GM12873 (cell line): Measurements from ENCODE around the gene ITGB5.

Experiments used
- TF ChIP-seq, protein P1 (sequence below): IDR thresholded peaks from 2 replicates; pipeline ENCODE4 v1.5.1; 2012; ENCODE audit warnings: low read depth, mild to moderate bottlenecking, moderate library complexity, low read length, control low read depth; ENCODE audit not compliant: insufficient read depth; ENCODE audit errors: missing control alignments

ITGB5 gene

DNA sequence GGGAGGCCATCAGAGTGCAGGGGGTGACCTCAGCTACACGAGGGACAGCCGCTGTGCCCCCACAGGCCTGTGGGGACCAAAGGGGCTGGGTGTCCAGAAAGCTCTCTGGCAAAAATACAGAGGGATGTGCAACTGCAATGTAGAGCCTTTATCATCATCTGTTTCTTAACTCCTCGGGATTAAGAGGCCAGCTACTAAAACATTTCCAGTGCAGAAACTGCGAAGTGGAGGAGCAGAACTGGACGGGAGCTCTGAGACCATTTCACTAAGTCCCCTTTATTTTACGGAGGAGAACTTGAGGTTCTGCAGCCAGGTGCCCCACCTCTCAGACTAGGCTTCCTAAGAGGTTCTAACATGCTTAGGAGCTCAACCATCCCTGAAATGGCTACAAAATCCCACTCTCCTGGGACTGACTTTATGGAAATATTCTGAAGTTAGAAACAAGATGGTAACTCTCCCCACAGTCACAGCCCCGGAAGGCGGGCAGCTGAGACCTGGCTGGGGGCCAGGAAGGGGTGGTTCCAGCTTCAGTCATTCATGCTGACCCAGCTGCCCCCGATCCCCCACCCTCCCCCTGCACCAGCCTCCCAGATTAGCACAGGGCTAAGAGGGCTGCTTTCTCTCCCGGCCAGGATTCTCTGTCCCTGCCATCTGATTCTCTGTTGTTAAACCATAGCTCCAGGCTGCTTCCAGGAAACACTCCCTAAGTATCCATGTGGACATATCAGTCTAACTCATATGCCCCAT lies 116.7 kb downstream of the ITGB5 start:
- TF ChIP-seq, protein P1, sequence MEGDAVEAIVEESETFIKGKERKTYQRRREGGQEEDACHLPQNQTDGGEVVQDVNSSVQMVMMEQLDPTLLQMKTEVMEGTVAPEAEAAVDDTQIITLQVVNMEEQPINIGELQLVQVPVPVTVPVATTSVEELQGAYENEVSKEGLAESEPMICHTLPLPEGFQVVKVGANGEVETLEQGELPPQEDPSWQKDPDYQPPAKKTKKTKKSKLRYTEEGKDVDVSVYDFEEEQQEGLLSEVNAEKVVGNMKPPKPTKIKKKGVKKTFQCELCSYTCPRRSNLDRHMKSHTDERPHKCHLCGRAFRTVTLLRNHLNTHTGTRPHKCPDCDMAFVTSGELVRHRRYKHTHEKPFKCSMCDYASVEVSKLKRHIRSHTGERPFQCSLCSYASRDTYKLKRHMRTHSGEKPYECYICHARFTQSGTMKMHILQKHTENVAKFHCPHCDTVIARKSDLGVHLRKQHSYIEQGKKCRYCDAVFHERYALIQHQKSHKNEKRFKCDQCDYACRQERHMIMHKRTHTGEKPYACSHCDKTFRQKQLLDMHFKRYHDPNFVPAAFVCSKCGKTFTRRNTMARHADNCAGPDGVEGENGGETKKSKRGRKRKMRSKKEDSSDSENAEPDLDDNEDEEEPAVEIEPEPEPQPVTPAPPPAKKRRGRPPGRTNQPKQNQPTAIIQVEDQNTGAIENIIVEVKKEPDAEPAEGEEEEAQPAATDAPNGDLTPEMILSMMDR, result no peak

DNA sequence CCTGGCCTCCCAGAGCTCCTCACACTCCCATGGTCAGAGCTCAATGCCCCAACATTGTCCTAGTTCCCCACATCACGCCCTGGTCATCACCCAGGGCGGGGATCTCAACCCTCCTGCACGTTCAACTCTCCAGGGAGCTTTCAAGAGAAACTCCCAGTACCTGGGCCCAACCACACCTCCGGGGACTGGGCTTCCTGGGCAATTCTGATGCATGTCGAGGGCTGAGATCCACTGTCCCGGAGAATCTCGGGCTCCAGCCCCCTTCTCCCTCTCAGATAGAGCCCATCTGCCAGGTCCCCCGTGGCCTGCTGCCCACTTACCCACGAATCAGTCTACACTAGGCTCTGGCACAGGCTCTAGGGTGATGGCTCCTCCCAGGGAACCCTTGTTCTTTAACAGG lies 117.7 kb downstream of the ITGB5 start:
- TF ChIP-seq, protein P1, result no peak

DNA sequence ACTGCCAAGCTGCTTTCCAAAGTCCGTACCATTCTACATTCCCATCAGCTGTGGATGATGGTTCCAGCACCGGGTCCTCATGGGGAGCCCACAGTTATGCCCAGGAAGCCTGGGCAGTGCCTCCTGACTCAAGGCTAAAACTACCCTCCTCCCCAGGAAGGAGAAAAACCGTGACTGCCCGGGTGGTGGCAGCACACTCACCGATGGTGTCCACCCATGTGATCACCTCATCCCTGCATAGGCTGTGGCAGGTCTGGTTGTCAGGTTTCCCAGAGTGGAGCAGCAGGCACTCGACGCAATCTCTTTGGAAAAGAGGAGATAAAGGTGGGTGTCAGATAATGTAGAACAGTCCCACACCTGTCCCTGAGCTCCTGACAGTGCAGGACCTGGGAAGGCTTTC lies 118.4 kb downstream of the ITGB5 start:
- TF ChIP-seq, protein P1, result peak; percentile 71

DNA sequence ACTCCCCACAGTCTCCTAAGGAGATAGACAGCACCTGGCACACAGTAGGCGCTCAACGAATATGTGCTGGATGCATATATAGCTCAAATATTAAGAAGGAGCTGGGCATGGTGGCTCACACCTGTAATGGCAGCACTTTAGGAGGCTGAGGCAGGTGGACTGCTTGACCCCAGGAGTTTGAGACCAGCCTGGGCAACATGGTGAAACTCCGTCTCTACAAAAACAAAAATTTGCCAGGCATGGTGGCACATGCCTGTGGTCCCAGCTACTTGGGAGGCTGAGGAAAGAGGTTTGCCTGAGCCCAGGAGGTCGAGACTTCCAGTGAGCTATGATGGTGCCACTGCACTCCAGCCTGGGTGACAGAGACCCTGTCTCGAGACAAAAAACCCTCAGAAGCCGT lies 119.5 kb downstream of the ITGB5 start:
- TF ChIP-seq, protein P1, result no peak

DNA sequence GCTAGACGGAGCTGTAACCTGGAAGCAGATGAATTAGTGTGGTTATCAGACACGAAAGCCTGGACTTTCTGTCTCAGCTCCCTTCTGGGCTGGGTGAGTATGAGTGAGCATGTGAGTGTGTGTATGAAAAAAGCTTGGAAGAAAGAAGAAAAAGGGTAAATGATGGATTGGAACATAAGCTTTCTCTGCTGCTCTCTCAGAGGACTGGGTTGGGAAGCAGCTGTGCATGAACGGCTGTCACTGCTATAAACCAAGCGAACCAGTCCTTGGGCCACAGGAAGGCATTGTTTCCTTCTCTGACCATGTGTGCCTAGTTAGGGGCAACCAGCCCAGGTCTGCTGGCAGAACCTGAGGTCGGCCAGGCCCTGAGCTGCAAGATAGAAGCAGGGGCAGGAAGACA lies 119.9 kb downstream of the ITGB5 start:
- TF ChIP-seq, protein P1, result no peak

DNA sequence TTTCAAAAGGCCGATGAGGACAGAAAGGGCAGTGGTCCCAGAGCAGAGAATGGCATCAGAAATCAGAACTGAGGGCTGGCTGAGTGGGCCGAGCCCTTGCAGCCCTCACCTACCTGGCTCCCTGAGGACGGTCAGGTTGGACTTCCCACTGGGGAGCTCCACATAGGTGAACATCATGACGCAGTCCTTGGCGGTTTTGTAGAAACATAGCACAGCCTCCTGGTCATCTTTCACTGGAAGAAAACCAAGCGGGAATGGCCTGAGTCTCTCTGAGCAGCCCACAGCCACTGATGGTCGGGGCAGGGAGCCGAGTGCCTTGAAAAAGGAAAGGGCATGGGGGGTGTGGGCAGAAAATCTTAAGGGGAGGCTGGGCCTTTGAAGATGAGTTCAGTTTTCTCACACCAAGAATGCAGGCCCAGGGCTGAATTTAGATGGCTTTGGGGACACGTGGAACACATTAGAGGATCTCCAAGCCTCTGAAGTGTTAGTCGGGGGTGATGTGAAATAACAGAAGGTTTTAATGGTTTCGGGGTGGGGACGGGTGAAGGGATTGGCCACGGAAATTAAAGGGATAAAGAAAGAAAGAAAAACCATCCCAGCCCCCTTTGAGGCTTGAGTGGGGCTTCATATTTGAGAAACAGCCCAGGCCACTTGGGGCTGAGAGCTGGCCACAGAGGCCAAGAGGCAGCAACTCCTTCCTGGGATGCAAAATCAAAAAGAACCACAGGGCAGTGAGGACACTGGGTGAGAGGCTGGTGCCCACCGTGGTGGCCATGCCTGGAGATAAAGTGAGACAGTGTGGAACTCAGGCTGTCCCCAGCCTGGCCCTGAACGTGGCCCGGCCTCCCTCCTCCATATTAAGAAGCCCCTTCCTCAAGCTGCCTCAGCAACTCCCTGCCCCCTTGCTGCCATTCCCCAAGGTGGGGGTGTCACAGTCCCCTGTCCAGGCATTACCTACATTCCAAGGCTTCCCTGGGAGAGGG lies 120.8 kb downstream of the ITGB5 start:
- TF ChIP-seq, protein P1, result no peak

DNA sequence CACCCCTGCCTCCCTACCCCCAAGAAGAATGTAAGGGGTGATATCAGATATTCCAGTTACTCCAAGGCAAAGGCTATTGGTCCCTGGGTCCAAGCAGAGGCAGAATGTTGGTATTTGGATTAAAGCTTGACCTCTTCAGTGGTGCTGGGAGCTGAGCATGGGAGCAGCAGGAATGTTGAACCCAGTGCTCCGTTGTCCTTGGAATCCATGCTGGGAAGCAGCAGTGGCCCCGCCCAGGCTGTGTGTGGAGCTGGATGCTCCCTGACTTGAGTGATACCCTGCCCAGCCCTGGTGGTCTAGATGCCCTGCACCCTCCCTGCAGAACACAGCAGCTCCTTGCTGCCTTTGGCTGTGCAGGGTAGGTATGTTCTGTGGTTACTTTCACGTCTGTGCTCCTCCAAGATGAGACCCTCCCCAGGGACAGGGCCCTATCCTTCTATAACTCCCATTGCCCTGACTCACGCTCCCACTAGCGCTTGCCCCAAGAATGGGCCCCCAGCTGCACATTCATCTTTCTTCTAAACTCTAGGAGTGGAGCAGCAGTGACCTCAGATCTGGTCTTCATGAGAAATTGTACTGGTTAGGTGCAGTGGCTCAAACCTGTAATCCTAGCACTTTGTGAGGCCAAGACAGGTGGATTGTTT lies 121.8 kb downstream of the ITGB5 start:
- TF ChIP-seq, protein P1, result no peak
